Glomerular endothelial cell (primary cell): ENCODE results near the gene CYTH2. TPM values are rescaled to one million over a fixed set of nuclear protein-coding genes. Genes with fewer than 3 reads are reported as not detected.

Experiments
- DNase-seq: peaks from one replicate; pipeline ENCODE4 v3.0.0-alpha.2; 2011; ENCODE audit warnings: low read depth, low spot score; ENCODE audit errors: extremely low read depth
- total RNA-seq: library from RNA; depleted of rRNA; stranded (reverse); fragments of >200 nt; gene quantifications from 2 replicates; pipeline ENCODE4 v1.2.3, GENCODE V29; 2015

Gene CYTH2
- total RNA-seq, 1 donor from 2014 or later, result 91.0 TPM

DNA sequence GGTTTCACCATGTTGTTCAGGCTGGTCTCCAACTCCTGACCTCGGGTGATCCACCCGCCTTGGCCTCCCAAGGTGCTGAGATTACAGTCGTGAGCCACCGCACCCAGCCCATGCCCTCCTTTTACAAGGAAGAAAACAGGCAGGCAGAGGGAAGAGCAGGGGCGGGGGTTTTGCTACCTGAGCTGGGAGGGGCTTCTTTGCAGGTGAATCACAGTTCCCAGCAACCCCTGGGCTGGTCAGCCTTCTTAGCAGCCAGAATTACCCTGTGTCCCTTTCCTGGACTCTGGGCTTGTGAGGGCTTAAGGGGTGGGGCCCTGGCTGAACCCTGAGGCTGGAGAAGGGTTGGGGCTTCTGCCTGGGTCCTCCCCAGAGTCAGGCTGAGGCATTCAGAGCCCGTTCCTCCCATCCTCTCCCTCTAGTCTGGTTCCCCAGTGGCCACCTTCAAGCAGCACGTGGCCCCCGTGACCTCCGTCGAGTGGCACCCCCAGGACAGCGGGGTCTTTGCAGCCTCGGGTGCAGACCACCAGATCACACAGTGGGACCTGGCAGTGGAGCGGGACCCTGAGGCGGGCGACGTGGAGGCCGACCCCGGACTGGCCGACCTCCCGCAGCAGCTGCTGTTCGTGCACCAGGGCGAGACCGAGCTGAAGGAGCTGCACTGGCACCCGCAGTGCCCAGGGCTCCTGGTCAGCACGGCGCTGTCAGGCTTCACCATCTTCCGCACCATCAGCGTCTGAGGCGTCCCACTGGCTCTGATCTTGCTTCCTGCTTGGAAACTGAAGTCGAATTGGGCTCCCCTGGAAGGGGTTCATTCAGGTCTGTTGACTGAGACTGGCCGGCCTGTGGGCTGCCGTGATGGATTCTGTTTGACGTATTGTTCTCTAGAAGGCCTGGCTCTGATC is 16.6 kb upstream of the CYTH2 start:
- no peak for DNase-seq

DNA sequence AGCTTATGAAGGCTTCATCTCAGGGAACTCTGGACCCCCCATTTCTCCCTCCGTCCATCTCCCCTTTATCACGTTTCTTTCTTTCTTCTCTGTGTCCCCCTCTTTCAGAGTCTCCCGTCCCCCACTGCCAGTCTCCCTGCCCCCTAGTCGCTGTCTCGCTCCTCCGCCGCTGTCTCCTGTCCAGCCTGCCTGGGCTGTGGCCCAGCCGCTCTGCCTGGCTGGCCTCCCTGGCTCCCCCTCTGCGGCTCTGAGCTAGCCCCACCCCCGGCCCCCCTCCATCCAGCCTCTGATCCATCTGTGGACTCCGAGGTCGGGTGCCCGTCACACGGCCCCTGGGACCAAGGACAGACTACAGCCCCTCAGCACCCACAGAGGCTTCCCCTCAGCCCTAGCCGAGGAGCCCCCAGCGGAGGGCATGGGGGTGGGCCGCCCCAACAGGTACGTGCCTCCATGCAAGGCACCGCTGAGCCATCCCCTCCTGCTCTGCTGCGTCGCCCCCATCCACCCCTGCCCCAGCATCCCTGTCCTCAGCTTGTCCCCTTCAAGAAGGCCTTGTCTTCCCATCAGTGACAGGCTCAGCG is 14.9 kb upstream of the CYTH2 start:
- no peak for DNase-seq

DNA sequence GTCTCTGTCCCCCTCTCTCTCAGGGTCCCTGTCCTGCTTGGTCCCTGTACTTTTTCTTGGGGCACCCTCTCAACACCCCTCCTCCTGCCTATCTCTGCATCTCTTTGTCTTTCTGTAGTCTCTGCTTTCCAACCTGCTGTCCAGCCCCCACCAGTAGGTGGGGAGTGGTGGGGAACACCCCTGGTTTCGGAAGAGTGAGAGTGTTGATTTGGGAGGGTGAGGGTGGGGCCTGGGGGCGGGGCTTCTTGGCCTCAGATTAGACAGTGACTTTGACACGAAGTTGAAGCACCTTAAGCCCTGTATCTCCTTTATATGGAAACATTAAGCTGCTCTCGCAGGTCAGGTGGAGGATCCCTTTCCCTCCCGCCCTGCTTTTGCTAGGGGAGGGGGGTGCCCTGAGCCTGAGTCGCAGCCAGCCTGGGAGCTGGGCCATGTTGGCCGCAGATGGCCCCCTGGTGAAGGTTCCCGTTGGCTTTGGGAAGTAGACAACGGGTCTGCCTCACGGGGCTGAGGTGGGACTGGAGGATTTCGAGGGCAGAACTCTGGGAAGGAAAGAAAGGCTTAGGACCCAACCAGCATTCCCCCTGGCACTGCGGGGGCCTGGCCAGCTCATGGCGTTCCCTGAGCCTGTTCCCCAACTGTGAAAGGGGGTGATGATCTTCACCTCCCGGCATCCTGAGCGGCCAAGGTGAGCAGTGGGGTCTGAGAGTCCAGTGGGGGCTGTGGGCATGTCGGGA is 13.8 kb upstream of the CYTH2 start, which contains the start of gene KCNJ14:
KCNJ14 (plus strand) TSS at position 404 of the 737 bp plus-strand sequence. CDS start 6,151 bp downstream, outside the sequence.
- no peak for DNase-seq

DNA sequence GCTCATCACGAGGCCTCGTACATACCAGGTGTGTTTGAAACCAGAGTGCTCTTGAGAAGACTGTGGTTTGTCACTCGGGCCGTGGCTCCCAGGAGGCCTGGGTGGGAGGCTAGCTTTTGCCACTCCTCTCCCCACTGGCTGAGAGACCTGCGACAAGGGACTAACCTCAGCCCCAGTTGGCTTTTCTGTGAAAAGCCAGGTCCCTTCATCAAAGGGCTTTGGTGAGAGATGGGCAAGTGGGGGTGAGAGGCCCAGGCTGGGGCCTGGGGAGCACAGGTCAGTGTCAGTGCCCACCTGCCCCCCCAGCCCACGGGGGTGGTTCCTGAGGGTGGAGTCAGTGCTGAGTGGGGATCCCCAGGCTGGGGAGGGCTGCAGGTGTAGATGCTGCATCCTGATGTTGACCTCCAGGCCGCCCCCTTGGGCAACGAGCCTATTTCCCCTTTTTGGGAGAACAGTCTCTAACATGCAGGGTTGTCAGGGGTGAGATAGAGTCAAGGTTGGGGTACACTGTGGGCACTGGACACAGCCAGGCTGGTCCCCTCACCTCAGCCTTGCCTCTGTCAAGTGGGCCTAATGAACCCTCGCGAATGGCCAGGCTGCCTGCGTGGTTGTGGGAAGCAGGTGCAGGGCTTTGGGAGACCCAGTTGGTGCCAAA is 13.1 kb upstream of the CYTH2 start:
- no peak for DNase-seq

DNA sequence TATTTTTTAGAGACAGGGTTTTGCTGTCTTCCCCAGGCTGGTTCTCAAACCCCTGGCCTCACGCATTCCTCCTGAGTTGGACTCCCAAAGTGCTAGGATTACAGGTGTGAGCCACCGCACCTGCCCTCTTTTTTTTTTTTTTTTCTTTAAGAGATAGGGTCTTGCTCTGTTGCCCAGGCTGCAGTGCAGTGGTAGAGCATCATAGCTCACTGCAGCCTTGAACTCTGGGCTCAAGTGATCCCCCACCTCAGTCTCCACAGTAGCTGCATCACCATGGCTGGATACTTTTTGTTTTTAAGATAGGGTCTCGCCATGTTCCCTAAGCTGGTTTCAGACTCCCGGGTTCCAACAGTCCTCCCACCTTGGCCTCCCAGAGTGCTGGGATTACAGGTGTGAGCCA is 12.3 kb upstream of the CYTH2 start:
- DNase-seq, result no peak

DNA sequence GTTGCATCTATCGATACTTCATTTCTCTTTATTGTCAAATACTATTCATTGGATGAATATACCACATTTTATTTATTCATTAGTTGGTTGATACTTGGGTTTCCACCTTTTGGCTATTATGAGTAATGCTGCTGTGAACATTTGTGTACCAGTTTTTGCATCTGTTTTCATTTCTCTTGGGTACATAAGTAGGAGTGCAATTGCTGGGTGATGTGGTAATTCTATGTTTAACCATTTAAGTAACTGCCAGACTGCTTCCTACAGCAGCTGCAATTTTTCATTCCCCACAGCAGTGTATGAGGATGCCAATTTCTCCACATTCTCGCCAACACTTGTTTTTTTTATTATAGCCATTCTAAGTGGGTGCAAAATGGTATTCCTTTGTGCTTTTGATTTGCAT is 11.2 kb upstream of the CYTH2 start:
- no peak for DNase-seq

DNA sequence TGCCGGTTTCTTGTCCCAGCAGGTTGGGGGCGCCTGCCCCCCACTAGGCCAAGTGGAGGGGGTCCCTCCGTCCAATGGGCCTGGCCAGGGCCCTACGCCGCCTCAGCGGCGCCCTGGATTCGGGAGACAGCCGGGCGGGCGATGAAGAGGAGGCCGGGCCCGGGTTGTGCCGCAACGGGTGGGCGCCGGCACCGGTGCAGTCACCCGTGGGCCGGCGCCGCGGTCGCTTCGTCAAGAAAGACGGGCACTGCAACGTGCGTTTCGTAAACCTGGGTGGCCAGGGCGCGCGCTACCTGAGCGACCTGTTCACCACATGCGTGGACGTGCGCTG is 7.6 kb upstream of the CYTH2 start:
- no peak for DNase-seq

DNA sequence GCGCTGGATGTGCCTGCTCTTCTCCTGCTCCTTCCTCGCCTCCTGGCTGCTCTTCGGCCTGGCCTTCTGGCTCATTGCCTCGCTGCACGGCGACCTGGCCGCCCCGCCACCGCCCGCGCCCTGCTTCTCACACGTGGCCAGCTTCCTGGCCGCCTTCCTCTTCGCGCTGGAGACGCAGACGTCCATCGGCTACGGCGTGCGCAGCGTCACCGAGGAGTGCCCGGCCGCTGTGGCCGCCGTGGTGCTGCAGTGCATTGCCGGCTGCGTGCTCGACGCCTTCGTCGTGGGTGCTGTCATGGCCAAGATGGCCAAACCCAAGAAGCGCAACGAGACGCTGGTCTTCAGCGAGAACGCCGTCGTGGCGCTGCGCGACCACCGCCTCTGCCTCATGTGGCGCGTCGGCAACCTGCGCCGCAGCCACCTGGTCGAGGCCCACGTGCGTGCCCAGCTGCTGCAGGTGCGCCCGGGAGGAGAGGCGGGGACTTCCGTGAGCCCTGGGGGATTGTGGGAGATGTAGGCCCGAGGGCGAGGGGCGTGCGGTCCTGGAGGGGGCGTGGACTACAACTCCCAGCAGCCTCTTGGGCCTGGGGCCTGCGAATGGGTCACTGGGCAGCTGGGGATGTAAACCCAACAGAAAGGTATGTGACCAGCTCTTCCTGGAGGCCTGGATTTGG is 7.0 kb upstream of the CYTH2 start:
- DNase-seq, result no peak

DNA sequence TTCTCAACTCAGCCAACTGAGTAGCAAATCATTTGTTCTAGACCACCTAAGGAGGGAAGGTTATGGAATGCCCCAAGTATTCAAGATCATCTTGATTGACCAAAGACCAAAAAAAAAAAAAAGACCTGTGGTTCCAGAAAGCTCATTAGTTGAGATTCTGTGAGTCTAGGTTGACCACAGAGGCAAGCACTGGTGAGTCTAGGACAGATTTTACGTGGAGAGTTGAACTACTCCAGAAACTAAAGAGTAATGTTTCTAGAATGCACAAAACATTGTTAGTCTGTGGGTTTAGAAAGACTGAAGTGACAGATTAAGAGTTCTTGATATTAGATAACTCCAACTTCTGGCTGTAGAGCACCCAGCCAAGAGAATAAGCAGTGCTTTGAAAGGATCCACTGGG is 4.0 kb upstream of the CYTH2 start:
- no peak for DNase-seq

DNA sequence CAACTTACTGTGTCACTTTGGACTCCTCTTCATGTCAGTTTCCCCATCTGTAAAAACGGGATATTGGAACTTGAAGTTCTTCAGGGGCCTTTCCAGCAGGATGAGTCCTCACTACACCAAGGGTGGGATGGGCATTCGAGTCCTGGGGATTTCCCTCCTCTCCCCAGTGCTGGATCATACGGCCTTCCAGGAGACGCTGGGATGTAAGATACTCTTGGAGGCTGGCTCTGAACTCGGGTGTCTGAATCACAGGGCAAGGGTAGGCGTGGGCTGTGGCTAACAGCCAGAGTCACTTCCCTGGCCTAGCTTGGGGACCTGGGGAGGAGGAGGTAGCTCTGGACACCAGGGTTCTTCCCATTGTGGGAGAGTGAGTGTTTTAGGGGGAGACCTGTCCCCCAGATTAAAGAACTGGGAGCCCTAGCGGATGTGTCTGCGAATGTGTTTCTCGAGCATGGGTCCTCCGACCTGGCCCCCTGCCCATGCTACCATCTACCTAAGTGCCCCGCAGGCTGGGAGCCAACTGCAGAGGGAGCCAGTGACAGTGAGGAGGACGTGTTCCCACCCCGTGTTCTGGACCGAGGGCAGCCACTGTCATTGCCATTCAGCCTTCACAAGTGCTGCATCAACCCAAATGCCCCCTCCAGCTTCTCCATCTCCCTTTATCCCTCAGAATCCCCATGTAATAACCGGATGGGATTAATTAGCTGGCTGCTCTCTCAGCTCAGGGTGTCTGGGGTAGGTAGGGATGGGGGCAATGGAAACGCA is 2.4 kb upstream of the CYTH2 start:
- DNase-seq, result no peak

DNA sequence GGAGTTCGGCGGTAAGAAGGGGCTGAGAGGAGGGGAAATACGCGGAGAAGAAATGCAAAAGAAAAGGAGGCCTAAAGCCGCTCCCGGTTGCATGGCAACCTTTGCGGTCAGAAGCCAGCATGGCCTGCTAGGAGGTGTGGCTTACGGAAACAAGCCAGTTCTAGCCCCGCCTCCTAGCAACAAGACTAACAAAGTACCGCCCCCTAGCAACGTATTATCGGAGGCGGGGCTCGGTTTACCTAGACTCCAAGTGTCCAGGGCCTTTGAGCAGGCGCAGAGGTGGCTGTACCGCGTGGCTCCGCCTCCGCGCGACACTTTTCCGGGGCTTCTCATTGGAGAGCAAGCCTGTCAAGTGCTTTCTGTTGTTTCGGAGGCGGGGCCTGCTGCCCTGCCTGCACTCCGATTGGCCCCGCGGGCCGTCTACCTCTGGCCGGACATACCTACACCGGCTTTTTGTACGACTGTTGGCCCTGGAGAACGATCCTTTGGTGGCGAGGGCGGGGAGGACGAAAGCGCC is 339 bp upstream of the CYTH2 start:
- DNase-seq, result peak; percentile 99

DNA sequence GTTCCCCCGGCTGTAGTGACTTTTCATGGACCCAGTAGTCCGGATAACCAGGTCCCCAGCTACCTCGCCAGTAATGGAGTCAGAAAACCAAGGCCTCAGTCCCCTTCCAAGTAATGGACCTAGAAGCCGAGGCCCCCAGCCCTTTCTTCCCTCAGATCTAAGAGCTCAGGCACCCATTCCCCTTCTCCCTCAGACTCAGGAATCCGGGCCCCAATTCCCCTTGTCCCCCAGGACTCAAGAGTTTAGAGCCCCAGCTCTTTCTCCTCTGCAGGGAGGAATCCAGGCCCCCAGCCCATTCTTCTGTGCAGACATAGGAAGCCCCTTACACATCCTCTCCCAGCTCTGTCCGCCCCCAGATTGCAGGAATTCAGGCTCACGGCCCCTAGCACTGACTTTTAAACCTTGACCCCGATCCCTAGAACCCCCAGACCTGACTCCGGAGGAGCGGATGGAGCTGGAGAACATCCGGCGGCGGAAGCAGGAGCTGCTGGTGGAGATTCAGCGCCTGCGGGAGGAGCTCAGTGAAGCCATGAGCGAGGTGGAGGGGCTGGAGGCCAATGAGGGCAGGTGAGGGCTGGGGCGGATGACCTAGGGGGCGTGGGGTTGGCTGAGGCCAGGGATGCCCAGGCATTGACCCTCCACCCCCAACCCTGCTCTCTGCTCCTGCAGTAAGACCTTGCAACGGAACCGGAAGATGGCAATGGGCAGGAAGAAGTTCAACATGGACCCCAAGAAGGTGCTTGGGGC is 938 bp downstream of the CYTH2 start:
- DNase-seq, result no peak

DNA sequence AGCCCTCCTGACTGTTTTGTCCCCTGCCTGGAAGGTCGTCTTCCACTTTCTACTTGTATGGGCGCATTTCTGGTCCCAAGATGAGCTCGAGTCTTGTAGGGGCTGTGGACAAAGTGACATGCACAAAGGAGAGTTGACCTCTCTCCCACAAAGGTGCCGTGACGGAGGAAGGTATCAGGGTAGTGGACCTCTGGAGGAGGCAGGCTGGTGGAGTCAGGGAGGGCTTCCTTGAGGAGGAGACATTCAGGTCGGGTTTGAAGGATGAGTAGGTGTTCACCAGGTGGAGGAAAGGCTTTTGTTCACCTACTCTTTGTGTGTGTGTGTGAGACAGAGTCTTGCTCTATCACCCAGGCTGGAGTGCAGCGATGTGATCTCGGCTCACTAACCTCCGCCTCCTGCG is 1.7 kb downstream of the CYTH2 start:
- DNase-seq, result no peak

DNA sequence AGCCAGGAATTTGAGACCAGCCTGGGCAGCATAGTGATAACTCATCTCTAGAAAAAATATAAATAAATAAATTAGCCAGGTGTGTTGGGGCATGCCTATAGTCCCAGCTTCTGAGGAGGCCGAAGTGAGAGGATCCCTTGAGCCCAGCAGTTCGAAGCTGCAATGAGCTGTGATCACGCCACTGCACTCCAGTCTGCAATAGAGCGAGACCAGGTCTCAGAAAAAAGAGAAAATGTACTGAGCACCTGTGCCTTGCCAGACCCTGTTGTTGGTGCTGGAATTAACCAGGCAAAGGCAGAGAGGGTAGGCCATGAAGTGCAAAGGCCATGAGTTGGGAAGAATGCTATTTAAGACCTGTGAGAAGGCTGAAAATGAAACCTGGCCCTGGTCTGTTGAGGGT is 2.7 kb downstream of the CYTH2 start:
- DNase-seq, result no peak

DNA sequence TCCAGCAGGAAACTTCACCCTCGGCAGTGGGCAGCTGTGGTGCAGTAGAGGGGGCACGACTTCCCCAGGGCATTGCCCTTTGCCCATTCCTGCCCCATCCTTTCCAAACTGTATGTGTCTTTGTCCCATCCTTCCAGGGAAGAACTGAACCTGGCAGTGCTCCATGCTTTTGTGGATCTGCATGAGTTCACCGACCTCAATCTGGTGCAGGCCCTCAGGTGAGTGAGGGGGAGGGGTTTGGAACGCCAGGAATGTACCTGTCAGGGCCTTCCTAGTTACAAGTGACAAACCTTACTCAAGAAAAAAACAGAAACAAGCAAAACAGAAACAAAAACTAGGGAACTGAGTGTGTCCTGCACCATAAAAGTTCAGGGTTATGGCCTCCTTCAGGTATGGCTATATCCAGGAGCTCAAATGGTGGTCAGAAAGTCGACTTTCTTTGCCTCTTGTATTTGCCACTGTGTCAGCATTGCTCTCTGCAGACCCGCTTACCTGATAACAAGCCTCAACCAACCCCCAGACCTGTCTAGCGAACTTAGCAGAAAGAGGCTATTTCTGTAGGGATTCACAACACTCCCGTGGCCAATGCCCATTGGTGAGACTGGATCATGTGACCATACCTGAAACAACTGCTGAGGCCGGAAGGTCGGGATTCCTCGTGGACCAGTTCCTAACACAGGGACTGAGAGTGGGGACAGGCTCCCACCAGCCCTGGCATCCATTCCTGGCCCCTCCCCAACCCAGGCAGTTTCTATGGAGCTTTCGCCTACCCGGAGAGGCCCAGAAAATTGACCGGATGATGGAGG is 4.2 kb downstream of the CYTH2 start:
- no peak for DNase-seq

DNA sequence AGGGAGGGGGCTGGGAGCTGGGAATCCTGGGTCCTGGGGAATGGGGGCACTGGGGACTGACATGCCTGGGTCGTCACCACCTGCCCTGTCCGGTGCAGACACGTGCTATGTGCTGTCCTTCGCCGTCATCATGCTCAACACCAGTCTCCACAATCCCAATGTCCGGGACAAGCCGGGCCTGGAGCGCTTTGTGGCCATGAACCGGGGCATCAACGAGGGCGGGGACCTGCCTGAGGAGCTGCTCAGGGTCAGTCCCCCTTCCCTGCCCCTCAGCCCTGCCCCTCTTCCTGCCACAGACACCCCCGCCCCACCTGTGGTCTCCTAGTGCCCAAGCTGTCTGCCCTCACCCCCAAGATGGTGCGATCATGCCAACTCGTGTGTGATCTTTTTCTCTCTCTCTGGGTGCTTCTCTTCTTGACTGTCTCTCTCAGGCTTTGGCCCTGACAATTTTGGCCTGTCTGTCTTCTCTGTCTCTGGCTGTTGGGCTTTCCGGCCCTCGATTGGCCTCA is 5.0 kb downstream of the CYTH2 start:
- DNase-seq, result no peak

DNA sequence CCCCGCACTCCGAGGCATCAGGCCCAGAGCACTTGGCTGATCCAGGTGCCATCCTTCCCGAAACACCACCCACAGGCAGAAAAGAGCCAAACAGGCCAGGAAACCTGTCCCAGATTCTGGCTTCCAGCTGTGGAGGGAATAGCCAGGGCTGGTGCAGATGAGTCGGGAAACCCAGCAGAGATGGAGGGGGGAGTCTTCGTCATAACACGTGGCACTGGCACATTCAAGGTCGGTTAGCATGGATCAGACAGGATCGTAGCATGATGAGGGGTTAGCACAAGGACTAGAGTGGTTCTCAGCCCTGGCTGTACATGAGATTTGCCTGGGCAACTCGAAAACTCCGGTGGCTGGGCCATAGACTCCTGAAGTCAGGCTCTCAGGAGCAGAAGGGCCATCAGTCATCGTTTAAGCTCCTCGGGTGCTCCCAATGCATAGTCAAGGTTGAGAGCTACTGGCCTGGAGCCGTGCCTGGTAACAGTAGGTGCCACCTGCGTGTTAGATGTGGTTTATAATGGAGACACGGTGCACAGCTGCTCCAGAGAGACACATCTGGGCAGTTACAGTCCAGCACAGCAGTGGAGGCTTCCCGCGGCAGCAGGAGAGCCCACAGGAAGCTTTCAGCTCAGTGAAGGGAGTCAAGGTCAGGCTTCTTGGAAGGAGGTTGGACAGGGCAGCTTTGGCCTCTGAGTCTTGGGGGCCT is 6.3 kb downstream of the CYTH2 start:
- DNase-seq, result no peak
